ENCODE data around the gene MAU2.
"Not testable (repeated sequence)": the region's sequence is repeated elsewhere in the genome, so short reads cannot be mapped to it uniquely, and the experiment has no call there.

Gene MAU2

DNA sequence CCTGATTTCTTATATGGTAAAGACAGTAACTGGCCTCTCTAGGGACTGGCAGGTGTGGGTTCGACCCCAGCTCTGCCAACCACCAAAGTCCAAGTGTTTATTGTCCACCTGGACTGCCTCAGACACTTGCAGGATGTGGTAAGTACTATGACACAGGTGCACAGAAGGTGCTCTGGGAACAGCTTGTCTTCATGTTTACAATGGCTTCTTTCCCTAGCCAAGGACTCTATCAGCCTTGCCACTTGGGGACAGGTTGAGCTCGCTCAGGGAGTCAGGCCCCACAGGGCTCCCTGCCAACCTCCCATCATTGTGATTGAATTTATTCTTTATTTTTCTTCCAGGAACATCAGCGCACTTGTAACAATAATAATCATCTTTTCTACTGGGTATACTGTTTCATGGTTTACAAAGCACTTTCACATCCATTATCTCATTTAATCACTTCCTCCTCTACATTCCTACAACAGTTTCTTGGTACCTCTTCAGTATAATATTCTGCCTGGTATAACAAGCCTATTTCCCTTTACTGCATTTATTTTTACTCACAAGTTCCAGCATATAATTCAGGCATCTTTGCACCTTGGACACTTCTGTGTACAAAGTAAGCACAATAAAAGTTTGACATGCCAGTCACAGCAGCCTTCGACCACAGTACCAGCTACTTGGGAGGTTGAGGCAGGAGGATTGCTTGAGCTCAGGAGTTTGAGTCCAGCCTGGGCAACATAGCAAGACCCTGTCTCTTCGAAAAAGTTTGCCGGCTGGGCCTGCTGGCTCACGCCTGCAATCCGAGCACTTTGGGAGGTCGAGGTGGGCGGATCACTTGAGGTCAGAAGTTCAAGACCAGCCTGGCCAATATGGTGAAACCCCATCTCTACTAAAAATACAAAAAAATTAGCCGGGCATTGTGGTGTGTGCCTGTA, 60.6 kb downstream of the MAU2 start:
- DNase-seq (ENCODE audit: low read depth in 1 of 2, low spot score in 1 of 2) = no peak

DNA sequence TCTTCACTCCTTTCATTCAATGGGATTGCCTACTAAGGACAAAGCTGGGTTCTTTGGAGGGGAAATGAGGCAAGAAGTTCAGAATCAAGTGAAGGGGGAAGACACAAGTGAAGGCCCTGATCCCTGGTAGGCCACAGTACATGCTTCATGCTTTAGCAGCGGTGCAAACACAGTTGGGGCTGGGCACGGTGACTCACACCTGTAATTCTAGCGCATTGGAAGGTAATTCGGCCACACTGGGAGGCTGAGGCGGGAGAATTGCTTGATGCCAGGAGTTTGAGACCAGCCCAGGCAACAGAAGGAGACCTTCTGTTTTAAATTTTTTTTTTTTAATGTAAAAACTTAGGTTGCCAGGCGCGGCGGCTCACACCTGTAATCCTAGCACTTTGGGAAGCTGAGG, 61.5 kb downstream of the MAU2 start:
- DNase-seq (ENCODE audit: low read depth in 1 of 2, low spot score in 1 of 2) = no peak

DNA sequence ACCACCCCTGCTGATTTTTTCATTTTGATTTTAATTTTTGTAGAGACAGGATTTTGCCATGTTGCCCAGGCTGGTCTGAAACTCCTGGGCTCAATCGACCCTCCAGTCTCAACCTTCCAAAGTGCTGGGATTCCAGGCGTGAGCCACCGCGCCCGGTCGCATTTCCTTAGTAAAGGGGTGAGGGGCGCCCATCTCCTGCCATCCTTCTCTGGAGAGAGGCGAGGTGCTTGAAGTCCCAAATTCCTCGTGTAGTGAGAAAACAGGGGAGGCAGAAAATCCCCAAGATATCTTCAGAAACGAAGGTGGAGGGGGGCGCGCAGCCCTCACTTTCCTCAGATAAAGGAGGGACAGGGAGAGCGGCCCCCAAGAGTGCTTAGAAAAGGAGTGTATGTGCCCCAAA, 63.9 kb downstream of the MAU2 start:
- no peak for DNase-seq (ENCODE audit: low read depth in 1 of 2, low spot score in 1 of 2)

- peak; percentile 98 to 99 for DNase-seq (ENCODE audit: low read depth in 1 of 2, low spot score in 1 of 2)
Measured at GRCh38 chr19:19385131-19385895, 64.7 kb downstream of the MAU2 start.

DNA sequence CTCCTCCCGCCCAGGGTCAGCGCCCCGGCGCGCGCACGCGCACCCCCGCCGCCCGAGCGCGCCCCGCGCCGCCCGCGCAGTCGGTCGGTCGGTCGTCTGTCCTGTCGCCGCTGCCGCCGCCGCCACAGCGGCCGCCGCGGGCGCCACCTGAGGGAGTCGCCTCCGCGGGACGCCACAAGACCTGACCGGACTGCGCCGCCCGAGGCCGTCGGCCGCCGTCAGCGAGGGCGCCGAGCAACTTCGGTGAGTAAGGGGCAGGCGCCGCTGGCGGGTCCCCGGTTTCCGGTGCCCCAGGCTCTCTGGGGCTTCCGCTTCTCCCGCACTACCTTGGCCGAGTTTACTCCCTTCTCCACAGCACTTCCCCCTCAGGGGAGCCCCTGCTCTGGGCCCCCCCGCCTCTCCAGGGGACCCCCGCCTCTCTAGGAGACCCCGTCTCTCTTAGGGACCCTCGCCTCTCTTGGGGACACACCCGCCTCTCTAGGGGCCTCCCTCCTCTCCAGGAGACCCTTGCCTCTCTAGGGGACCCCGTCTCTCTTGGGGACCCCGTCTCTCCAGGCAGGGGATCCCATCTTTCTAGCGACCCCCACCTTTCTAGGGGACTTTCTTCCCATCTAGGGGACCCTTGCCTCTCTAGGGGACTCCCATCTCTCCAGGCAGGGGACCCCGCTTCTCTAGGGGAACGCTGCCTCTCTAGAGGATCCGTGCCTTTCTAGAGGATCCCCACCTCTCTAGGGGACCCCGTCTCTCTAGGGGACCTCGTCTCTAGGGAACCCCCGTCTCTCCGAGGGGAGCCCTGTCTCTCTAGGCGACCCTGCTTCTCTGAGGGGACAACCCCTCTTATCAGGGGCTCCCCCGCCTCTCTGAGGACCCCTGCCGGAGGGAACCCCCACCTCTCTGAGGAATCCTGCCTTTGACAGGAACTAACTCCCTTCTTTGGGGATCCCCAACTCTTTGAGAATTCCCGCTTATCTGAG, 65.6 kb downstream of the MAU2 start:
- peak in 1 of 2 donors; percentile 44 for DNase-seq (ENCODE audit: low read depth in 1 of 2, low spot score in 1 of 2)

DNA sequence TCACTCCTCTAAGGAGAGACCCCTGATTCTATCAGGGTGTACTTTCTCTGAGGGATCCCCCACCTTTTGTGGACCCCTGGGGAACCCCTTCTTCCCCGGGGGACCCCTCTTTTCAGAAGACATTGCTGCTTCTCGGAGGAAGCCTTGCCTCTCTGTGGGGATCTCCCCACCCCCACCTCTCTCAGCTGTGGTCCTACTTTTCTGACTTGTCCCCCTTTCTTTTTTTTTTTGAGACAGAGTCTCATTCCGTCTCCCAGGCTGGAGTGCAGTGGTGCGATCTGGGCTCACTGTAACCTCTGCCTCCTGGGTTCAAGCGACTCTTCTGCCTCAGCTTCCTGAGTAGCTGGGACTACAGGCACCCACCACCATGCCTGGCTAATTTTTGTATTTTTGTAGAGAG, 66.5 kb downstream of the MAU2 start:
- no peak for DNase-seq (ENCODE audit: low read depth in 1 of 2, low spot score in 1 of 2)

DNA sequence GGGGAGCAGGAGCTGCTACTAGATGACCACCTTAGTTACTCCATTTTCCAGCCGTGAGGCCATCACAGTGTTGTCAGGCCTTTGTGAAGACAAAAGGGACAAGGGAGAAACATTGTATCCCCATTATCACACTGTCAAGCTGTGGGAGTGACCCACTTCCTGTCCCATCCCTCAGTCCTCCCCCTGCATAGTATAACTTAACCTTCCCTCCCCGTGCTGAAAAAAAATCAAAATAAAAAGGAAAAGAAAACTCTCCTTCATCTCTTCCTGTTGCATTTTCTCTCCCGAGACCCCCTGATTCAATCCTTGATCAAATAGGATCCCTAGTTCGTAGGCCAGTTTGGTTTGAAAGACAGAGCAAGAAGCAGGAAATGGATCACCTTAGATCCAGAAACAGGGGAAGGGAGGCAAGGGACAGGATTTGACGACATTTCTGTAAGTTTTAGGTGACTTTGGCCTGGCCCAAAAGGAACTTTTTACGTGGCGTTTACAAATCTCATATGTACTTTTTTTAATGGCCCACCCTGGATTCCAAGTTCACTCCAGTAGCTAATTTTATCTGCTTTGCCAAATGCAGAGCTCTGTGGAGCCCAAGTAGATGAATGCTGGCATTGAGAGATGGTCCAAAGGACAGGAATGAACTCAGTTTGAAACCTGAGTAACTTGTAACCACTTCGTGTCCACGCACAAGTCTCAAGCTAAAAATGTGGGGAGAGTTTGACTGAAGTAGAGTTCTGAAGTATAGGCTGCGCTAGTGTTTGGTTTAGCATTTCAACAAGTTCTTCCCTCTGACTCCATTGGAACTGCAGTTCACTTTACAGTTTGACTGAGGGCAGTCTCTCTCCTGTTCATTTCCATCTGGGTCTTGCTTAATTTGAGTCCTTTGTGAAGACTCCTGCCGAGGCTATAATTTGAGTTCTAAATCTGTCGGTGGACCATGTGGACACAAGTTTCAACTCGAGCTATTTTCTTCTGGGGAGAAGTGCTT, 68.2 kb downstream of the MAU2 start:
- no peak for DNase-seq (ENCODE audit: low read depth in 1 of 2, low spot score in 1 of 2)

DNA sequence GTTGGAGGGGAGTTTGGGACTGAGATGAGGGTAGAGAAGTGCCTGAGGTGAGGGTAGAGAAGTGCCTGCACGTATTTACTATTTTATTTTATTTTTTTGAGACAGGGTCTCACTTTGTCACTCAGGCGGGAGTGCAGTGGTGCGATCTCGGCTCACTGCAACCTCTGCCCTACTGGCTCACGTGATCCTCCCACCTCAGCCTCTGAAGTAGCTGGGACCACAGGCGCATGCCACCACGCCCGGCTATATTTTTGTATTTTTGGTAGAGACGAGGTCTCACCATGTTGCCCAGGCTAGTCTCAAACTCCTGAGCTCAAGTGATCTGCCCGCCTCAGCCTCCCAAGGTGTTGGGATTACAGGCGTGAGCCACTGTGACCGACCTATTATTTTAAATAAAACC, 69.1 kb downstream of the MAU2 start:
- not testable (repeated sequence) for DNase-seq (ENCODE audit: low read depth in 1 of 2, low spot score in 1 of 2)

- DNase-seq (ENCODE audit: low read depth in 1 of 2, low spot score in 1 of 2) = not testable (repeated sequence)
Measured at GRCh38 chr19:19394333-19394732, 73.7 kb downstream of the MAU2 start.

- no peak for DNase-seq (ENCODE audit: low read depth in 1 of 2, low spot score in 1 of 2)
Measured at GRCh38 chr19:19399733-19400433, 79.3 kb downstream of the MAU2 start.

GRCh38 chr19:19402656-19403372, 82.2 kb downstream of the MAU2 start:
- no peak for DNase-seq (ENCODE audit: low read depth in 1 of 2, low spot score in 1 of 2)

DNA sequence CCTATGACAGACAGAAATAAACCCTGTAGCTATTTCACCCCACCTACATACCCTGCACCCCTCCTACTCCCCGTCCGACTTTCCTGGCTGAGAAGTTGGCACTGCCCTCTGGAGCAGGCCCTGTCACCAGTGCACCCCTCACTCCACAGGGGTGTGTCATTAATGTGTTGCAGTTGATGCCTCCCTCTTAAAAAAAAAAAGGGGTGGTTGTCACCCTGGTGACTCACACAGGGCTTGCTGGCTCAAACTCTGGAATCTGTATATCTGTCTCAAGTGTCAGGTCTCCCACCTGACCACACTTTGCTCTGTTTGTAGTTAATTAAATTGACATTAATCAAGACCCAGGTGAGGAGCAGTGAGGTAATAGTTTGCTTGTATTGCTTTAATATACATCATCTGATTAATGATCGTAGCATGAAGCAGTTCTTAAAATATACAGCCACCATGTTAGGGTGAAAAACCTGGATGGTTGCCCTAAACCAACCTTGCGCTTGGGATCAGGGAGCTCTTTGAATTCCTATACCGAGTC, 82.8 kb downstream of the MAU2 start:
- DNase-seq (ENCODE audit: low read depth in 1 of 2, low spot score in 1 of 2) = no peak

GRCh38 chr19:19404879-19405860, 84.5 kb downstream of the MAU2 start, which contains the start of gene GATAD2A:
Gene GATAD2A, plus strand, starts transcription at chr19:19405675. Its CDS starts 59,671 bp downstream, at chr19:19465346.
- DNase-seq (ENCODE audit: low read depth in 1 of 2, low spot score in 1 of 2) = peak; percentile 84 to 91

DNA sequence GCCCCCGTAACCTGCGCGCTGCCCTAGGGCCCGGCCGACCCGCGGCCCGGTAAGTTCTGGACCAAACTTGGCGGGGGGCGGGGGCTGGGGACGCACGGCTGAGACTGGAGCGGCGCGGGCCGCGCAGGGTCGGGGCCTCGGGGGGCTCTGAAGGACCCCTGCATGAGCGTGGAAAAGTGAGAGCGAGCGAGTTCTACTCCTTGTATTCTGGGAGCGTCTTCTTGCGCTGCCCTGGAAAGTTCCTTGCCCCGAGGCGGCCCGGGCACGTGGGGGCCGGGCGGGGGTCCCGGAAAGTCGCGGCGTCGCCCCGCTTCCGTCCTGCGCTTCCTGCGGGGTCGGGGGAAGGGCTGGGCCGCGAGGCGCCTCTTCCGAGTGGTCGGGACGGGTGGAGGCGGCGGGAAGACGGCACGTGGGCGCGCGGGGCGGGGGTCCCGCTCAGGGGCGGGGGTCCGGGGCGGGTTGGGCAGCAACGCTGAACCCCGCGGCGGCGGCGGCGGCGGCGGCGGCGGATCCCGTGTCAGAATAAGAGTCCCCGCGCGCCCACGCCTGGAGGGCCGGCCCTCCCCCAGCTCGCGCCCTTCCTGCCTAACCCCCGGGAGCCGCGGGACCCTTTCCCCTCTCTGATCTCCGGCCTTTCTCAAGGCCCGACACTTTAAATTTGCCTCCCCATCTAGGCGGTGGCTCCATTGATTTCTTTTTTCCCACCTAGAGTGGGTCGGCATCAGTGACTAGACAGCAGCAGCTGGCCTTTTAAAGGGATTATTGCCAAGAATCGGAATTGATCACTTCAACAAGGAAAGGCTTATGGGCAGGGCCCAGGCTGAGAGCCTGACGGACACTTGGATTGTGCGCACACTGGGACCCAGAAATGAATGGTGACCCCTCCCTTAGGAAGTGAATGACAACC, 85.6 kb downstream of the MAU2 start:
- DNase-seq (ENCODE audit: low read depth in 1 of 2, low spot score in 1 of 2) = peak in 1 of 2 donors; percentile 46

DNA sequence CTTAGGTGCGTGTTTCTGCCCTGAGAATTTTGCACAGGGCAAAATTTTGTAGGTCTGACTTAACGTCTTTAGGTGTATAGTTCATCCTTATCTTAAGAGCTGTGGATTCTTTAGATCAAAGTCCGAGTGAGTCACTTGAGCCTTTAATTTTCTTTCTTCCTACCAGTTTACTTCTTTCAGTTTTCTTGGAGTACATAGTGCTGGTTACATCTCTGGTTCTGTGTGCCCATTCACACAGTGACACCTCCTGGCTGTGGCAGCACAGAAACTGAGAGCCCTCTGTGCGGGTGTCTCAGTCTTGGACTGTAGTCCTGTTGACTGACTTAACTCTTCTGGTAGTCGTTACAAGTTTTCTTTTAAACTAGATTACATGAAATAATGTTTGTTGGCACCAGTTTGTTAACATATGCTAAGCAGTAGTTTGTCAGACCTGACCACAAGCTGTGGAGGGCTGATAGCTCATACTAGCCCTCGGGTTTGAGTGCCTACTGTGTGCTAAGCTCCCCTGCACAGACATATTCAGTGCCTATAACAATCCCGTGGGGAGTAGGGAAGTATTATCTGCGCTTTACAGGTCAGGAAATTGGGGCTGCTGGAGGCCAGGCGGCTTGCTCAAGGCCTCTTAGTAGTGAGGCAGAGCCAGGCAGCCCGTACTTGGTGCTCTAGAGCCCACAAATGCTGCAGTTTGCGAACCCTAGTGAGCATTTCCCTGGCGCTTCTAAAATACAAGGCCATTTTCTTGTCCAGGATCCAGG, 86.4 kb downstream of the MAU2 start:
- no peak for DNase-seq (ENCODE audit: low read depth in 1 of 2, low spot score in 1 of 2)

Measured in activated T-helper 1 cell treated with anti-CD3 and anti-CD28 coated beads, Interleukin-2, amount 50 U/mL, for 16 hours (primary cell).